ENCODE results near the gene HSPB1. TPM values are rescaled to one million over a fixed set of nuclear protein-coding genes. Genes with fewer than 3 reads are reported as not detected.

Gene HSPB1
- total RNA-seq (2022) (82.1 and 89.1 TPM in 2 replicates), Bru-seq, nascent RNA (percentile 64 among the genes with signal in this experiment), BruChase-seq, experiment 1, labeled RNA remaining after a 2-hour chase (percentile 66 among the genes with signal in this experiment), BruChase-seq, experiment 2, labeled RNA remaining after a 6-hour chase (percentile 86 among the genes with signal in this experiment)
- long read RNA-seq, transcript HSPB1-201 (3 exons, 909 nt): major isoform, 133 of 141 reads
- long read RNA-seq, transcript HSPB1-203 (2 exons, 1,455 nt): minor isoform, 8 of 141 reads
- long read RNA-seq, partial matches to known transcripts: 0 of 141 reads
- long read RNA-seq, other reads (novel, unspliced or antisense): 0 of 141 reads

GRCh38 chr7:76302347-76303201 lies at the start of gene HSPB1:
Gene HSPB1, plus strand, starts transcription at chr7:76302673. Its CDS starts 40 bp downstream, at chr7:76302713.
- CTCF ChIA-PET: interaction anchor here (1.4 to 2.2 kb wide), 2 partner anchors 10 to 11 kb away, joined by 5 to 13 read pairs; no protein-coding TSS in a partner anchor
- intact Hi-C loops (cut with micrococcal nuclease; ENCODE audit: unreplicated experiment): loop anchor here (1.0 kb wide), 2 partner anchors 11 to 12 kb away; no protein-coding TSS in a partner anchor
- DNase-seq: peak; percentile 82 to 86

DNA sequence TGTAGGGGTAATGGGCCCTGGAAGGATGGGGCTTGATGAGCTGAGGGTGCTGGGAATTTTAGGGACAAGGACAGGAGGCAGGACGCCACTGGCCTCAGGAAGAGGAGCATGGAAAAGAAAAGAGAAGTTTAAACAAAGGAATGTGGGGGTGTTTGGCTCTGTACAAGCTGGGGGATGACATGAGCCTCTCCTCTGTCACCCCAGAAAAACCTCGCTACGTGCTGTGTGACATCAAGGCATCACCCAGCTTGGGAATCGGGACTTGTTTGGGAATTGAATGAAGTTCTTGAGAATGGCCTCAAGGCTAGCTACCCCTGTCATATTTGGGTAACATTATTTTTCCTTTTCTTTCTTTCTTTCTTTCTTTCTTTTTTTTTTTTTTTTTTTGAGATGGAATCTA lies 47.7 kb upstream of the HSPB1 start:
- BruUV-seq (replicated peaks): no TSS peak
- no peaks in the 10 kb centered on the region for H3K9me3 ChIP-seq
- CTCF ChIA-PET: interaction anchor here (0.5 to 0.8 kb wide), 2 partner anchors 8 to 61 kb away, joined by 3 read pairs; no protein-coding TSS in a partner anchor
- no peaks in the 10 kb centered on the region for H3K36me3 ChIP-seq (ENCODE audit: control insufficient read depth, insufficient read depth, low read length)
- TF ChIP-seq, protein P1, sequence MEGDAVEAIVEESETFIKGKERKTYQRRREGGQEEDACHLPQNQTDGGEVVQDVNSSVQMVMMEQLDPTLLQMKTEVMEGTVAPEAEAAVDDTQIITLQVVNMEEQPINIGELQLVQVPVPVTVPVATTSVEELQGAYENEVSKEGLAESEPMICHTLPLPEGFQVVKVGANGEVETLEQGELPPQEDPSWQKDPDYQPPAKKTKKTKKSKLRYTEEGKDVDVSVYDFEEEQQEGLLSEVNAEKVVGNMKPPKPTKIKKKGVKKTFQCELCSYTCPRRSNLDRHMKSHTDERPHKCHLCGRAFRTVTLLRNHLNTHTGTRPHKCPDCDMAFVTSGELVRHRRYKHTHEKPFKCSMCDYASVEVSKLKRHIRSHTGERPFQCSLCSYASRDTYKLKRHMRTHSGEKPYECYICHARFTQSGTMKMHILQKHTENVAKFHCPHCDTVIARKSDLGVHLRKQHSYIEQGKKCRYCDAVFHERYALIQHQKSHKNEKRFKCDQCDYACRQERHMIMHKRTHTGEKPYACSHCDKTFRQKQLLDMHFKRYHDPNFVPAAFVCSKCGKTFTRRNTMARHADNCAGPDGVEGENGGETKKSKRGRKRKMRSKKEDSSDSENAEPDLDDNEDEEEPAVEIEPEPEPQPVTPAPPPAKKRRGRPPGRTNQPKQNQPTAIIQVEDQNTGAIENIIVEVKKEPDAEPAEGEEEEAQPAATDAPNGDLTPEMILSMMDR (IDR thresholded peaks at IDR 0.05; ENCODE audit: insufficient read depth in 1 of 2, low read depth in 1 of 2, low read length in 1 of 2, severe bottlenecking in 1 of 2, unreplicated experiment in 1 of 2): no peak
- H3K36me3 Mint-ChIP-seq (ENCODE audit: insufficient read depth, unreplicated experiment): no peaks in the 10 kb centered on the region
- no peaks in the 10 kb centered on the region for H3K27me3 ChIP-seq (replicated peaks; ENCODE audit: control insufficient read depth, insufficient read depth, low read length)
- H3K27me3 Mint-ChIP-seq (ENCODE audit: insufficient read depth, unreplicated experiment): no peaks in the 10 kb centered on the region
- no peaks in the 10 kb centered on the region for H3K9me3 Mint-ChIP-seq (ENCODE audit: unreplicated experiment)
- no peak for DNase-seq
- no peak overlapping the region for H3K4me3 ChIP-seq (ENCODE audit: low read depth, low read length)
- H3K27ac Mint-ChIP-seq (ENCODE audit: unreplicated experiment): no peak overlapping the region
- POLR2A ChIA-PET: no interaction called here
- intact Hi-C loops (cut with micrococcal nuclease; ENCODE audit: unreplicated experiment): no loop called here
- H3K4me3 Mint-ChIP-seq (ENCODE audit: unreplicated experiment): no peak overlapping the region
- H3K4me1 ChIP-seq: no peaks in the 10 kb centered on the region
- no peaks in the 10 kb centered on the region for H3K4me1 Mint-ChIP-seq (ENCODE audit: low read depth, unreplicated experiment)

More at GRCh38 chr7:76302347-76303201, at the start of gene HSPB1:
- Histone ChIP-seq H3K36me3 (ENCODE audit: control insufficient read depth, insufficient read depth, low read length) (no peaks in the 10 kb centered on the region), H3K27me3 (replicated peaks; ENCODE audit: control insufficient read depth, insufficient read depth, low read length) (no peaks in the 10 kb centered on the region), H3K4me1 (peaks cover 18% of the 10 kb centered on the region), H3K9me3 (no peaks in the 10 kb centered on the region), H3K4me3 (ENCODE audit: low read depth, low read length) (peak within 1 kb of the TSS; percentile 77)
- H3K4me3 Mint-ChIP-seq (ENCODE audit: unreplicated experiment): peak within 1 kb of the TSS; percentile 91
- H3K4me1 Mint-ChIP-seq (ENCODE audit: low read depth, unreplicated experiment): peaks cover 6% of the 10 kb centered on the region
- TSS peak; percentile 90 for BruUV-seq (replicated peaks)
- peak within 1 kb of the TSS; percentile 77 for H3K27ac Mint-ChIP-seq (ENCODE audit: unreplicated experiment)
- TF ChIP-seq, protein P1 (IDR thresholded peaks at IDR 0.05; ENCODE audit: insufficient read depth in 1 of 2, low read depth in 1 of 2, low read length in 1 of 2, severe bottlenecking in 1 of 2, unreplicated experiment in 1 of 2): no peak
- no peaks in the 10 kb centered on the region for H3K27me3 Mint-ChIP-seq (ENCODE audit: insufficient read depth, unreplicated experiment)
- POLR2A ChIA-PET: no interaction called here
- no peaks in the 10 kb centered on the region for H3K9me3 Mint-ChIP-seq (ENCODE audit: unreplicated experiment)
- peaks cover 7% of the 10 kb centered on the region for H3K36me3 Mint-ChIP-seq (ENCODE audit: insufficient read depth, unreplicated experiment)

DNA sequence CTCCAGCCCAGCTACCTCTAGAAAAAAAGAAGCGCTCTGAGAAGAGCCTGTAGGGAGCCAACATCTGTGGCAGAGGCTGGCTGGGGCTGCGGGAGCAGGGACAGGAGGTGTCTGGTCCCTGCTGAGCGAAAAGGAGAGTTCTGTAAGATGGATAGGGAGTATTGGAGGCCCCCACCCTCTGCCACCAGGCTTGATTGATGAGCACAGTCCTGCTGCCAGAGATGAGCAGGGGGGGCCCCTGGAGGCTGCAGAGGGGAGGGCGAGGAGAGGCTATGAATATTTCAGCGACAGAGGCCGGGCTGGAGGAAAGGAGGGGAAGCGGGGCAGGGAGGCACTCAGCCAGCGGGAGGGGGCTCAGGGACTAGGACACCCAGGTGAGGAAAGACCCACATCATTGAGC lies 44.5 kb upstream of the HSPB1 start:
- Mint-ChIP-seq H3K27ac (ENCODE audit: unreplicated experiment) (no peak overlapping the region), H3K9me3 (ENCODE audit: unreplicated experiment) (no peaks in the 10 kb centered on the region), H3K4me1 (ENCODE audit: low read depth, unreplicated experiment) (no peaks in the 10 kb centered on the region), H3K36me3 (ENCODE audit: insufficient read depth, unreplicated experiment) (no peaks in the 10 kb centered on the region), H3K27me3 (ENCODE audit: insufficient read depth, unreplicated experiment) (no peaks in the 10 kb centered on the region), H3K4me3 (ENCODE audit: unreplicated experiment) (no peak overlapping the region)
- H3K4me1 ChIP-seq: no peaks in the 10 kb centered on the region
- intact Hi-C loops (cut with micrococcal nuclease; ENCODE audit: unreplicated experiment): no loop called here
- TF ChIP-seq, protein P1 (IDR thresholded peaks at IDR 0.05; ENCODE audit: insufficient read depth in 1 of 2, low read depth in 1 of 2, low read length in 1 of 2, severe bottlenecking in 1 of 2, unreplicated experiment in 1 of 2): no peak
- no peaks in the 10 kb centered on the region for H3K27me3 ChIP-seq (replicated peaks; ENCODE audit: control insufficient read depth, insufficient read depth, low read length)
- CTCF ChIA-PET: no interaction called here
- POLR2A ChIA-PET: no interaction called here
- BruUV-seq (replicated peaks): no TSS peak
- no peaks in the 10 kb centered on the region for H3K36me3 ChIP-seq (ENCODE audit: control insufficient read depth, insufficient read depth, low read length)
- no peaks in the 10 kb centered on the region for H3K9me3 ChIP-seq
- peak in 1 of 2 experiments; percentile 42 for DNase-seq
- H3K4me3 ChIP-seq (ENCODE audit: low read depth, low read length): no peak overlapping the region
